Neural progenitor cell (in vitro differentiated cells): ENCODE data around the gene ZNF107. TPM values are rescaled to one million over a fixed set of nuclear protein-coding genes. Genes with fewer than 3 reads are reported as not detected.

Experiments
- DNase-seq: peaks from one replicate; pipeline ENCODE4 v3.0.0-alpha.2; 2016; ENCODE audit warnings: low spot score
- H2AFZ ChIP-seq: fragments of 200-600 bp; sonication (generic); replicated peaks from 2 replicates; pipeline ENCODE4 v1.6.1; 2016; ENCODE audit warnings: antibody characterized with exemption
- H3F3A ChIP-seq: fragments of 200-600 bp; sonication (generic); 2 replicates; pipeline ENCODE4 v1.6.1; 2016; ENCODE audit warnings: antibody characterized with exemption, low read depth
- H3K27ac ChIP-seq: fragments of 200-600 bp; sonication (generic); 2 replicates; pipeline ENCODE4 v1.5.1; 2016; ENCODE audit warnings: mild to moderate bottlenecking
- H3K27me3 ChIP-seq: fragments of 200-600 bp; sonication (generic); 2 replicates; pipeline ENCODE4 v1.6.1; 2016; ENCODE audit warnings: mild to moderate bottlenecking, moderate library complexity
- H3K36me3 ChIP-seq: fragments of 200-600 bp; sonication (generic); 2 replicates; pipeline ENCODE4 v1.5.1; 2016
- H3K4me1 ChIP-seq: fragments of 200-600 bp; sonication (generic); 2 replicates; pipeline ENCODE4 v1.6.1; 2016; ENCODE audit warnings: mixed run types
- H3K4me2 ChIP-seq: fragments of 200-600 bp; sonication (generic); 2 replicates; pipeline ENCODE4 v1.6.1; 2016
- H3K4me3 ChIP-seq: fragments of 200-600 bp; sonication (generic); 2 replicates; pipeline ENCODE4 v1.5.1; 2016
- H3K79me2 ChIP-seq: fragments of 200-600 bp; sonication (generic); 2 replicates; pipeline ENCODE4 v1.6.1; 2016; ENCODE audit warnings: low read depth
- H3K9ac ChIP-seq: fragments of 200-600 bp; sonication (generic); 2 replicates; pipeline ENCODE4 v1.6.1; 2016
- H3K9me3 ChIP-seq: fragments of 200-600 bp; sonication (generic); 2 replicates; pipeline ENCODE4 v1.5.1; 2016; ENCODE audit warnings: low read depth
- H4K20me1 ChIP-seq: fragments of 200-600 bp; sonication (generic); 2 replicates; pipeline ENCODE4 v1.6.1; 2016; ENCODE audit warnings: low read depth
- H3K27ac Mint-ChIP-seq: 3 replicates; pipeline ENCODE4 v1.8.0; 2021; ENCODE audit warnings: mixed read lengths
- H3K27me3 Mint-ChIP-seq: 2 replicates; pipeline ENCODE4 v1.8.0; 2022; ENCODE audit warnings: low read depth, mild to moderate bottlenecking, inconsistent platforms, moderate library complexity, mixed read lengths; ENCODE audit not compliant: insufficient read depth
- H3K36me3 Mint-ChIP-seq: 3 replicates; pipeline ENCODE4 v1.8.0; 2021; ENCODE audit warnings: mixed read lengths
- H3K4me1 Mint-ChIP-seq: 3 replicates; pipeline ENCODE4 v1.8.0; 2021; ENCODE audit warnings: mixed read lengths
- H3K4me3 Mint-ChIP-seq: 3 replicates; pipeline ENCODE4 v1.8.0; 2021; ENCODE audit warnings: mild to moderate bottlenecking, moderate library complexity, mixed read lengths
- H3K9me3 Mint-ChIP-seq: 3 replicates; pipeline ENCODE4 v1.8.0; 2020; ENCODE audit warnings: mixed read lengths
- EZH2 ChIP-seq: fragments of 200-600 bp; sonication (generic); IDR thresholded peaks from 2 replicates; pipeline ENCODE4 v1.6.1; 2017; ENCODE audit warnings: antibody characterized with exemption, mild to moderate bottlenecking, moderate library complexity
- EZH2phosphoT487 ChIP-seq: fragments of 200-600 bp; sonication (generic); IDR thresholded peaks from 2 replicates; pipeline ENCODE4 v1.6.1; 2017; ENCODE audit warnings: antibody characterized with exemption
- total RNA-seq: library from RNA; depleted of rRNA; stranded (reverse); fragments of >200 nt; gene quantifications from 2 replicates; pipeline ENCODE4 v1.2.3, GENCODE V29; 2015; ENCODE audit warnings: low replicate concordance
- TF ChIP-seq, protein P1 (sequence below): fragments of 200-600 bp; sonication (generic); IDR thresholded peaks from 2 replicates; pipeline ENCODE4 v1.5.1; 2017; ENCODE audit warnings: antibody characterized with exemption, mild to moderate bottlenecking

The ZNF107 gene
- total RNA-seq, 1 donor from 2014 or later, result 18.9 TPM

- no peak overlapping the region for H3K27ac ChIP-seq
- no peak overlapping the region for H3K4me3 Mint-ChIP-seq
- H3K27me3 ChIP-seq, result no peaks in the 10 kb centered on the region
- no peaks in the 10 kb centered on the region for H3K4me1 Mint-ChIP-seq
- peaks cover 20% of the 10 kb centered on the region for H3K9me3 ChIP-seq
- H3K9ac ChIP-seq, result no peak overlapping the region
- H3K4me2 ChIP-seq, result no peak overlapping the region
- H3K79me2 ChIP-seq, result no peaks in the 10 kb centered on the region
- H3K27me3 Mint-ChIP-seq, result no peaks in the 10 kb centered on the region
- TF ChIP-seq, protein P1, sequence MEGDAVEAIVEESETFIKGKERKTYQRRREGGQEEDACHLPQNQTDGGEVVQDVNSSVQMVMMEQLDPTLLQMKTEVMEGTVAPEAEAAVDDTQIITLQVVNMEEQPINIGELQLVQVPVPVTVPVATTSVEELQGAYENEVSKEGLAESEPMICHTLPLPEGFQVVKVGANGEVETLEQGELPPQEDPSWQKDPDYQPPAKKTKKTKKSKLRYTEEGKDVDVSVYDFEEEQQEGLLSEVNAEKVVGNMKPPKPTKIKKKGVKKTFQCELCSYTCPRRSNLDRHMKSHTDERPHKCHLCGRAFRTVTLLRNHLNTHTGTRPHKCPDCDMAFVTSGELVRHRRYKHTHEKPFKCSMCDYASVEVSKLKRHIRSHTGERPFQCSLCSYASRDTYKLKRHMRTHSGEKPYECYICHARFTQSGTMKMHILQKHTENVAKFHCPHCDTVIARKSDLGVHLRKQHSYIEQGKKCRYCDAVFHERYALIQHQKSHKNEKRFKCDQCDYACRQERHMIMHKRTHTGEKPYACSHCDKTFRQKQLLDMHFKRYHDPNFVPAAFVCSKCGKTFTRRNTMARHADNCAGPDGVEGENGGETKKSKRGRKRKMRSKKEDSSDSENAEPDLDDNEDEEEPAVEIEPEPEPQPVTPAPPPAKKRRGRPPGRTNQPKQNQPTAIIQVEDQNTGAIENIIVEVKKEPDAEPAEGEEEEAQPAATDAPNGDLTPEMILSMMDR, result no peak
- TF ChIP-seq EZH2 (no peak), EZH2phosphoT487 (no peak)
- H3K27ac Mint-ChIP-seq, result no peak overlapping the region
- H3K9me3 Mint-ChIP-seq, result peaks cover 42% of the 10 kb centered on the region
- no peaks in the 10 kb centered on the region for H3K36me3 ChIP-seq
- H4K20me1 ChIP-seq, result no peaks in the 10 kb centered on the region
- no peak for DNase-seq
- H3F3A ChIP-seq, result no peaks in the 10 kb centered on the region
- no peaks in the 10 kb centered on the region for H3K4me1 ChIP-seq
- H3K36me3 Mint-ChIP-seq, result no peaks in the 10 kb centered on the region
- no peak overlapping the region for H3K4me3 ChIP-seq
- no peak overlapping the region for H2AFZ ChIP-seq
Observed at GRCh38 chr7:64636386-64636785, 29.5 kb upstream of the ZNF107 start.

DNA sequence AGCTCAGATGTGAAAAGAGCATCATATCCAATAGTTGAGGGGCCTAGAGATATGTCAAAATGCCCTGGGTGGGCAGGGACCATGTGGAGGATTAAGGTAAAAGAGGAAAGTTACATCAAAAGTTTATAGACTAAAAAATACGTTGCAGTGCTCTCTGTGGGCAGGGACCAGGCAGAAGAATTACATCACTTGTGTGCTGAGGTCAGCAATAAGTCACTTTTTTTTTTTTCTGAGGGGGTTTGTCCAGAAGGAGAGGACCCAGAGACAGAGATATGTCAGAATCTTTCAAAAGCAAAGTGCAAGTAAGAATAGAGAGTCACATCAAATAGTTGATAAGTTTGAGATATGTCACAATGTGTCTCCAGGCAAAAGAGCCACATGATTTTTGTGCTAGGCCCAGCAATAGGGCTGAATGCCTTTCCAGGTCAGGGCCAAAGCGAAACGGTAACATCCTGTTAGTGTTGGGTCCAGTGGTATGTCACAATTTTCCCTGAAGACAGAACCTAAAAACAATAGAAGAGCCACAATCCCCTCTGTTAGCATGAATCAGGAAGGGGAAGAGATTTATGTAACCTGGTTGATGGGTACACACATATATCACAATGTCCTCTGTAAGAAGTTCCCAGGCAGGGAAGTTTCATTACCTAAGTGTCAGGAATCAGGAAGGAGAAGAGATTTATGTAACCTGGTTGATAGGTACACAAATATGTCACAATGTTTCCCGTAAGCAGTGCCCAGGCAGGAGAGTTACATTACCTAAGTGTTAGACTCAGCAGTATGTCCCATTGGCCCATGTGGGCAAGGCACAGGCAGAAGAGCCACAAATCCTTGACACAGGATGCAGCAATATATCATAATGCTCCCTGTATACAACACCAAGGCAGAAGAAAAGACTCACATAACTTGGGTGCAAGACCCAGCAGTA lies 28.1 kb upstream of the ZNF107 start:
- Mint-ChIP-seq H3K9me3 (peaks cover 42% of the 10 kb centered on the region), H3K4me3 (no peak overlapping the region), H3K4me1 (no peaks in the 10 kb centered on the region), H3K36me3 (no peaks in the 10 kb centered on the region), H3K27ac (no peak overlapping the region), H3K27me3 (no peaks in the 10 kb centered on the region)
- no peak for DNase-seq
- Histone ChIP-seq H3K27me3 (no peaks in the 10 kb centered on the region), H3K9me3 (peaks cover 17% of the 10 kb centered on the region), H3K79me2 (no peaks in the 10 kb centered on the region), H2AFZ (no peak overlapping the region), H3K9ac (no peak overlapping the region), H3K27ac (no peak overlapping the region), H3K4me2 (no peak overlapping the region), H3K4me1 (no peaks in the 10 kb centered on the region), H4K20me1 (no peaks in the 10 kb centered on the region), H3F3A (no peaks in the 10 kb centered on the region), H3K4me3 (no peak overlapping the region), H3K36me3 (no peaks in the 10 kb centered on the region)
- TF ChIP-seq, protein P1, result no peak
- TF ChIP-seq EZH2 (no peak), EZH2phosphoT487 (no peak)

DNA sequence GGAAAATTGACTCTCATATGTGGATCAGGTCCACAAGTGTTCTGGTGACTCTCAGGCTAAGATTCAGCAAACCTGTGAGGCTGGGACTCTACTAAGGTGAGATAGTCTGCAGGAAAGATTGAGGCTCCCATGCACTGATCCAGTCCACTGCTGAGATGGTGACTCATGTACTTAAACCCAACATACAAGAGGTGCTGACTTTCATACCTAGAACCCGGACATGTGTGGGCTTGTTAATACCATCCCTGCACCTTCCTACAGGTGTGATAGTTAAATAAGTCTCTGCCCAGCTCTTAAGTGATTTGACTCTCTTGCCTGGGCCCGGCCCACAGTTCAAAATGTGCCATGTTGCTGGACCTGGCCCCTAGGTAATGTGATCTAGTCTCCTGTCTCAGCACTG lies 27.1 kb upstream of the ZNF107 start:
- peaks cover 2% of the 10 kb centered on the region for H3K27me3 Mint-ChIP-seq
- H2AFZ ChIP-seq, result no peak overlapping the region
- DNase-seq, result no peak
- no peak overlapping the region for H3K4me2 ChIP-seq
- H4K20me1 ChIP-seq, result no peaks in the 10 kb centered on the region
- H3K27ac Mint-ChIP-seq, result no peak overlapping the region
- H3K9ac ChIP-seq, result no peak overlapping the region
- H3K36me3 Mint-ChIP-seq, result no peaks in the 10 kb centered on the region
- no peak overlapping the region for H3K4me3 ChIP-seq
- H3K9me3 ChIP-seq, result peaks cover 13% of the 10 kb centered on the region
- H3K9me3 Mint-ChIP-seq, result peaks cover 48% of the 10 kb centered on the region
- no peak overlapping the region for H3K27ac ChIP-seq
- H3K79me2 ChIP-seq, result no peaks in the 10 kb centered on the region
- H3K36me3 ChIP-seq, result no peaks in the 10 kb centered on the region
- no peaks in the 10 kb centered on the region for H3K4me1 Mint-ChIP-seq
- TF ChIP-seq EZH2 (no peak), EZH2phosphoT487 (no peak)
- TF ChIP-seq, protein P1, result no peak
- H3F3A ChIP-seq, result no peaks in the 10 kb centered on the region
- H3K4me3 Mint-ChIP-seq, result no peak overlapping the region
- H3K27me3 ChIP-seq, result no peaks in the 10 kb centered on the region
- H3K4me1 ChIP-seq, result no peaks in the 10 kb centered on the region
